Measurements from ENCODE around the gene PCED1B. TPM values are rescaled to one million over a fixed set of nuclear protein-coding genes. Genes with fewer than 3 reads are reported as not detected.

Gene PCED1B
- total RNA-seq, 2 experiments from 2014 or later: 117 to 119 TPM

- ATAC-seq: no peak
- Mint-ChIP-seq H3K27ac (no peak overlapping the region), H3K9me3 (no peaks in the 10 kb centered on the region), H3K36me3 (ENCODE audit: low read depth) (peaks cover 31% of the 10 kb centered on the region), H3K27me3 (no peaks in the 10 kb centered on the region), H3K4me3 (no peak overlapping the region), H3K4me1 (ENCODE audit: low read depth) (peaks cover 64% of the 10 kb centered on the region)
- POLR2A ChIA-PET: interaction anchor here (1.0 to 1.3 kb wide), 3 partner anchors 26 to 106 kb away, joined by 3 to 4 read pairs (median 3); partner anchors contain the start of genes AMIGO2 and PCED1B
- CTCF ChIA-PET: interaction anchor here (0.8 kb wide), 1 partner anchor 91 kb away, joined by 3 read pairs; no protein-coding TSS in a partner anchor
- intact Hi-C loops (cut with micrococcal nuclease): no loop called here
- no peak for TF ChIP-seq CTCF (IDR thresholded peaks at IDR 0.05)
- DNase-seq: no peak
Observed at GRCh38 chr12:47186246-47186645, 106.8 kb downstream of the PCED1B start.

- Mint-ChIP-seq H3K36me3 (ENCODE audit: low read depth) (peaks cover 34% of the 10 kb centered on the region), H3K27me3 (no peaks in the 10 kb centered on the region), H3K27ac (peak overlapping the region; percentile 53), H3K4me1 (ENCODE audit: low read depth) (peaks cover 76% of the 10 kb centered on the region), H3K4me3 (no peak overlapping the region), H3K9me3 (no peaks in the 10 kb centered on the region)
- intact Hi-C loops (cut with micrococcal nuclease): no loop called here
- CTCF ChIA-PET: interaction anchor here (1.2 to 3.0 kb wide), 4 partner anchors 44 to 209 kb away, joined by 3 to 8 read pairs (median 4); no protein-coding TSS in a partner anchor
- ATAC-seq: no peak
- POLR2A ChIA-PET: interaction anchor here (0.9 to 1.5 kb wide), 2 partner anchors 19 to 69 kb away, joined by 3 to 5 read pairs; no protein-coding TSS in a partner anchor
- no peak for TF ChIP-seq CTCF (IDR thresholded peaks at IDR 0.05)
- DNase-seq: no peak
Observed at GRCh38 chr12:47188576-47189441, 109.4 kb downstream of the PCED1B start.

- ChIA-PET CTCF (interaction anchor here (0.8 to 3.0 kb wide), 4 partner anchors 17 to 208 kb away, joined by 3 to 8 read pairs (median 5); no protein-coding TSS in a partner anchor), POLR2A (interaction anchor here (0.7 to 5.5 kb wide), 5 partner anchors 18 to 962 kb away, joined by 3 to 68 read pairs (median 3); no protein-coding TSS in a partner anchor)
- peak overlapping the region; percentile 95 for H3K27ac Mint-ChIP-seq
- ATAC-seq (no peak), DNase-seq (no peak)
- peaks cover 29% of the 10 kb centered on the region for H3K36me3 Mint-ChIP-seq (ENCODE audit: low read depth)
- H3K27me3 Mint-ChIP-seq: no peaks in the 10 kb centered on the region
- peaks cover 83% of the 10 kb centered on the region for H3K4me1 Mint-ChIP-seq (ENCODE audit: low read depth)
- no peak for TF ChIP-seq CTCF (IDR thresholded peaks at IDR 0.05)
- no peak overlapping the region for H3K4me3 Mint-ChIP-seq
- H3K9me3 Mint-ChIP-seq: no peaks in the 10 kb centered on the region
- intact Hi-C loops (cut with micrococcal nuclease): loop anchor here (5.0 kb wide), 1 partner anchor 107 kb away; no protein-coding TSS in a partner anchor
Observed at GRCh38 chr12:47189728-47190127, 110.3 kb downstream of the PCED1B start.

- Mint-ChIP-seq H3K4me1 (ENCODE audit: low read depth) (peaks cover 84% of the 10 kb centered on the region), H3K9me3 (no peaks in the 10 kb centered on the region), H3K27ac (peak overlapping the region; percentile 95), H3K4me3 (peak overlapping the region; percentile 57), H3K27me3 (no peaks in the 10 kb centered on the region), H3K36me3 (ENCODE audit: low read depth) (peaks cover 25% of the 10 kb centered on the region)
- intact Hi-C loops (cut with micrococcal nuclease): loop anchor here (5.0 kb wide), 1 partner anchor 108 kb away; no protein-coding TSS in a partner anchor
- POLR2A ChIA-PET: interaction anchor here (0.7 to 5.5 kb wide), 3 partner anchors 19 to 136 kb away, joined by 3 to 68 read pairs (median 3); no protein-coding TSS in a partner anchor
- DNase-seq (peak; percentile 62), ATAC-seq (peak; percentile 71)
- TF ChIP-seq CTCF (IDR thresholded peaks at IDR 0.05): no peak
- CTCF ChIA-PET: interaction anchor here (0.8 to 3.0 kb wide), 4 partner anchors 17 to 207 kb away, joined by 3 to 8 read pairs (median 5); no protein-coding TSS in a partner anchor
Observed at GRCh38 chr12:47190271-47190750, 110.9 kb downstream of the PCED1B start.
